Gastroesophageal sphincter (tissue), 3 donors: ENCODE measurements around the gene ITGB5.
A peak's percentile ranks its signal among the peaks of the same experiment; 100 is the strongest.

Experiments
- CTCF ChIP-seq, 4 experiments: fragments of 200-600 bp in 2 of 4; fragments of 450-650 bp in 2 of 4; sonication (generic) in 1 of 4; IDR thresholded peaks; one replicate each; pipeline ENCODE4 v1.5.1; 2017 to 2019; ENCODE audit warnings: antibody characterized with exemption in 4 of 4, mild to moderate bottlenecking in 2 of 4, moderate library complexity in 2 of 4
- POLR2A ChIP-seq, 2 donors: fragments of 450-650 bp; IDR thresholded peaks; one replicate each; pipeline ENCODE4 v1.6.1; 2017; ENCODE audit warnings: antibody characterized with exemption in 2 of 2, mild to moderate bottlenecking in 2 of 2, moderate library complexity in 1 of 2

- TF ChIP-seq POLR2A (IDR thresholded peaks at IDR 0.05) (peak; percentile 43 to 61), CTCF (IDR thresholded peaks at IDR 0.05) (no peak)
Measured at GRCh38 chr3:124730129-124730940, 156.8 kb downstream of the ITGB5 start, which contains the start of gene UMPS.
